HG03439 (cell line): ENCODE data around the gene CNTFR.

ENCODE experiments used
- ATAC-seq: cut with Tn5 transposase; IDR thresholded peaks from one replicate; pipeline ENCODE4 v1.9.1; 2021; ENCODE audit warnings: mild to moderate bottlenecking, moderate library complexity; ENCODE audit not compliant: unreplicated experiment

The CNTFR gene

DNA sequence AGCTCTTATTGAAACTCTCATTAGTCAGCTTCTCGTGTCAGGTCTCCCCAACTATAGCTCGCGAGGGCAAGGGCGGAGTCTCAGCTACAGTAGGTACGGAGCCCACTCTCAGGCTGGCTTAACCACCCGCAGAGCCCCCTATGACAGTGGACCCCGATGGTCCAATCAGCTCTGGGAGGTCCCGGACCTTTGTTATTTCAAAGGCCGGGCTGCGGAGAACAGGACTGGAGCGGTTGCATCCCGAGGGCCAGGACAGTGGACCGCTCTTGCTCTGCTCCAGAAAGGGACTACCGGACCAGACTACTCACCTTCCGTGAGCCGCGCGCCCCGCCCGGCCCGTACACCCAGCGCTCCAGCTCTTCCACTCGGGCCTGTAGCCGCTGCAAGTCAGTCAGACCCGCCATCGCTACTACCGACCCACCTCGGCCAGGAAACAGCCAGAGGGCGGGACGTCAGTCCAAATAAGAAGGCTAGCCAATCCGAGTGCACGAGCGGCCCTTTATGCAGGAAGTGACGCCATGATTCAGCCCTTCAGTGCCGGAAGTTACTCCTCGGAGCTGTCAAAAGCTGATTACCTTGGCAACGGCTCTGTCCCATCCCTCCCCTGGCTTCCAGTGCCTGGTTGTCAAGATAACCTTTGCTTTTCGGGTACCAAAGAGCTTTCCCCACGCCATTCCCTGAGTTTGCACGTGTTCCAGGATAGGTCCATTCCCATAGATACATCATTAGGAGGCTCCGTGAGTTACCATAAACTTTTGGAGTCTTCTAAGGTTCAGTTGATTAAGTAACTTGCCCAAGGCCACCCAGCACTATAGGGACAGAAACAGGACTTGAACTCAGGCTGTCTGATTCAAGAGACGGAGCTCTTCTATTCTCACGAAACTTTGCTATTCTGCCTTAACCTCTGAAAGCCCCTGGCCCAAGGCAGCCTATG lies 30.8 kb upstream of the CNTFR start, which contains the start of gene DCTN3:
TSS of gene DCTN3 (minus strand) at position 435 of the 934 bp plus-strand sequence. CDS start at position 404, 31 bp downstream.
- ATAC-seq = peak; percentile 97

DNA sequence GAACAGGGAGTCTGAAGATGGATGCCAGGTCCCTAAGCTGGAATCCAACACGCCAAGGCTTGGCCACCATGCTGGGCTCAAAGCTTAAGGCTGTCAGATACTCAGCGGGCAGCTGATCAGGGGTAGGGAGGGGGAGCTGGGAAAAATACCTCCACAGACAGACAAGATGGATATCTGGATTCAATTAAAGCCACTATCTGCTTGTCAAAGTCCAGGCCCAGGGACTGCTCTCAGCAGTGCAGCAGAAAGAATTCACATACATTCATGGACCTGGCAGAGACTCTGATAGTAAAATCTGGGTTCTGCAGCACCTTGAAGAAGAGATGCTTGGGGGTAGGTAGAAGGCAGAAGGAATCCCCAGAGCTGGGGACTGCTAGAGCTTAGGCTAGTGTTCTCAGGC lies 25.6 kb upstream of the CNTFR start:
- ATAC-seq = no peak

DNA sequence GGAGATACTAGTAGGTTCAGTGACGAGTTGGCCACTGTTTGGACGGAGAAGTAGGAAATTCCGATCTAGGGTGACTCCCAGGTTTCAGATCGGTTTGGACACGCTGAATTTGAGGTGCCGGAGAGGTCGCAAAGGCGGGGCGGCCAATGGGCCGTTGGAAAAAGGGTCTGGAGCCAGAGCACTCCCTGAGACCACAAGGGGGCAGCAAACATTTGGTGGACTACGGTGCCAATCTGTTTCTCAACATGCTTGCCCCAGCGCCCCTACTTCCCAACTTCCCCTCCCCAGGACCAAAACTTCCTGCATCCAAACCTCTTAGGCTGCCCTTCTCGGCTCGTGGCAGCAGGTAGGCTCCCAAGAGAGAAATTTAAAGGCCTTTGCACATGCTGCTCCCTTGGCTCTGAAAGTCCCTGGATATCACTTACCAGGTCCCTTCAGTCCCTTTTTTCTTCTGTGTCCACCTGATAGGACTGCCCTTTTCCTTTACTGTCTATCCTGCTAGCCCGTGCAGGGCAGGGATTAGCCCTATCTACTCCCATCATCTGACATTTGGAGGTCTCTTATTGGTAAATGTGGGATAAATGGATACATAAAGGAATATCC lies 23.4 kb upstream of the CNTFR start:
- ATAC-seq = no peak

DNA sequence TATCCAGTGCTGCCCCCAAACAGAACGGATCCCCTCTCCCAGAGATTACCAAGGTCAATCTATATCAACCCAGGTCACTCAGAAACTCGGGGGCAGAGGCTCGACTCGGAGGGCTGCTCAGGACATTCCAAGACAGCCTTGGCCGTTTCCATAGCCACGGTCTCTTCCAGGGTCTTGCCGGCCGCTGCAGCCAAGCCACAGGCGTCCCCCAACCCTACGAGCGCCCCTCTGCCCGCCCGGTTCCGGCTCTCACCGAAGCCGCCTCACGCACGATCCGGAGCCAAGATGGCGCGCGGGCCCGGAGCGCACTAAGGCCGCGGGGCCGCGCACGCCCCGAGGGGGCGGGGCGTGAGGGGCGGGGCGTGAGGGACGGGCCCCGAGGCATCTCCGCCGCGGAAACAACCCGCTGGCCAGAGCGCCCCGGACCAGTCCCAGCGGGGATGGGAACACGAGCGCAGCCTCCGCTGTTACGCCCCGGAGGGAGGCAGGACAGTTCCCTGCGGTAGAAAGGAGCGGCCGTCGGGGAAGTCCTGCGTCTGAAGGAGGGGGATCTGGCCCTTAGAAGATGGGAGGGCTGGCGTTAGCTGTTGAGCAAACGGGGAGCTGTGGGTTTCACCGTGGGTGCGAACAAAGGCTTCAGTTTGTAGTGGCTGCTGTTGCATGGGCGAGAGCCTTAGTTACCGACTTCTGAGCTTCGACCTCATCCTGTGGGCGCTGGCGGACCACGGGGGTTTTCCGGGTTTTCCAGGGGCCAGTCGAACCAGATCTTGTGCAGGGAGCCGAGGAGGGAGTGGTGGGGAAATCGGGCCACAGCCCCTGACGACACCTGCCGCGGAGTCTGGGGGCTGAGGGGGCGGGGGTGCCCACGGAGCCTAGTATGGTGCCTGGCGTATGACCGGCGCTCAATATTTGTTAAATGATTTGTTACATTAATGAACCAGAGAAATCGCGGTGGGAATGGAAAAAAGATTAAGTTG lies 22.6 kb upstream of the CNTFR start, which contains the start of gene RPP25L:
TSS of gene RPP25L (minus strand) at position 287 of the 977 bp plus-strand sequence. CDS start 801 bp downstream, outside the sequence.
- ATAC-seq = peak; percentile 80

DNA sequence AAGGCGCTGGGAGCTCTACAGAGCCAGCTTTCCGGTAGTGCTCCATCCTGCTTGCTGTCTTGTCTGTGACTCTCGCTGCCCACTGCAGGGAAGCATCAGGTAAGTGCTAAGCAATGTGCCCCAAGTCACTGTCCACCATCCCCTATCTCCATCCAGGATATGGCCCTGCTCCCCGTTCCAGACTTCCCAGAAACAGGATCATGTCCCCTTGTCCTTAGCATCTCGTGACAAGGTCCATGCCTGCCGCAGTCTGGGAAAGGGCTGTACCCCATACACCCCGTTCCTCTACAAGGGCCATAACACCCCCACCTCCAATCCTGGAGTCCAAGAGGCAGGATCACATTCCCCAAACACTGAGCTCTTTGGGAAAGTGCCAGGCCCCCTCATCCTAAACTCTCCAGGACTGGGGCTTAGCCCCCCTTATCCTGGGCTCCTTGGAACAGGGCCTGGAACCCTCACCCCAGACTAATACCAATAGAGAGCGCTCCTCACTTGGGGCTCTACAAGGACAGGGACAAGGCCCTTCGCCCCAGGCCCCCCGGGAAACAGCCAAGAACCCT lies 21.8 kb upstream of the CNTFR start:
- ATAC-seq = no peak

DNA sequence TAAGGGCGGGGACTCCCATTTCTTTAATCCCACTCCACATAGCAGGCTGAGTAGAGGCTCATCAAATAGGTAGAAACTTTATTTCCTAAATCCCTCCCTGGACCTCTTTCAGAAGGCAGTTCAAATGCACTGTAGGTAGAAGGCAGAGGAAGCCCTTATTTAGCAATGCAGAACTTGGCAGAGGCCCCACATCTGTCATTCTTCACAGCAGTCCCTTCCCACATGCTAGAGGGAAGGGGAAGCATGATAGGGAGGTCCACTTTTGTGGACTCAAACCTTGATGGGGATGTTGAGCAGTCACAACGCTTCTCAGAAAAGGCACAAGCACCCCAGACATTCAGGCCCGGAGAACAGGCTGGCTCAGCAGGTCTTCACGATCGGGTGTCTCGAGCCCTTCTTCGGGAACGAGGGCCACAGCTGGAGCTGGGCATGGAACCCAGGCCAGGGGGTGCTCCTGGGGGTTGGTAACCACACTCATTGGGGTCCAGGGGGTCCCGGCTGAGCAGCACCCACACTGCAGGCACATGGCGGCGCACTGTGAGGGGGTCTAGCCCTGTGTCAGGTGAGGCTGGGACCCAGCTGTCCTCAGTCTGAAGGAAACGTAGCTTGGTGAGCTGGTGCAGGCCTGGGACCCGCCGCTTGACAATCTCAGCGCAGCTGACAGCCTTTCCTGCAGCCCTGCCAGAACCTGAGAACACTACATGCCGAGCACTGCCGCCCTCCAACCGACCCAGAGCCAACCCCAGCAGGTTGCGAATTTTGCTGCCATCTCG lies 21.1 kb upstream of the CNTFR start:
- no peak for ATAC-seq

DNA sequence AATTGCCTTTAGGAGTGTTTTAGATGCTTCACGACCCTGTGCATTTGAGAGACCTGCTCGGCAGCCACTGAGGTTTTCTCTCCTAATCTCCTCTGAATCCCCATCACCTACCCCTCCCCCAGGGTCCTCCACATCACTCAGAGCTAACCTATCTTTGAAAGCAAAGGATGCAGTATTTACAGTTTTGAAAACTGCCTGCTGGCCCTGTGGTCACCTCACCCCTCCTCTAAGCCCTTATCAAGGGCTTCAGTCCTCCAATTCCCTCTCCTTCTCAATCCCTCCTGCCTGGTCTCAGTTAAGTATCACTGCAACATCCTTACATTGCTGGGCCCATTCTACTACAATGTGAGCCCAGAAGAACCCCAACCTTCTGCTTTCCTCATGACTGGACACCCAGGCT lies 17.8 kb upstream of the CNTFR start:
- ATAC-seq = no peak

DNA sequence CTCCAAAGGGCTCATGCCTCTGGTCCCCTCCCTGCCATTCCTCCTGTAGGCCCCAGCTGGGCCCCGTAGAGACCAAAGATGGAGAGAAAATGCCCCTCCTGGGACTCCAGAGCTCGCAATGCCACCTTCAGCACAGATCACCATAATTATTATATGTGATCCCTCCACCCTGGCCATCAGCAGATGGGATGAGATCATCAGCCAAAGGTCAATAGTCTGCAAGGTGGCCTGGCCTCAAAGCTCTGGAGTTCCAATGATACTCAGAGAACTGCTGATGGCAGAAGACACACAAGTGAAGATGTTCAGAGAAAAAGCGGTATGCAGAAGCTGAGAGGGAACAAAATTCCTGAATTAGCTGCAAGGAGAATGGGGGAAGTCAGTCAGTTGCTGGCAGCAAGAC lies 17.4 kb upstream of the CNTFR start:
- ATAC-seq = no peak

DNA sequence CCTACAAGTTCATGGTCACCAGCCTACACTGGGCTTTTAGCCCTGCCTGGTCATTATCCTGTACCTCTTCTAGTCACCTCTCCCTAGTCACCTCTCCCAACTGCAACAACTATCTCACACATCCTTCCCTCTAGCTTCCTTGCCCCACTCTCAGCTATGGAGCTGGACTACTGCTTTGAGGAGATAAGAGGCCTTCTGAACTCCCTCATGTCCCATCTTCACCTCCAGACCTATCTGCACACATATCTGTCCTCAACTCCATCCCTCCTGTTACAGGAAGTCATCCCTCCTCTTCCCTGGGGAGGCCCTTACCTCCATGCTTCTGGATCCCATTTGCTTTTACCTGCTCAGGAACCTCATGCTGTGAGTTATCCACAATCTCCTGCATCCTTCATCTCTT lies 16.7 kb upstream of the CNTFR start:
- ATAC-seq = no peak

DNA sequence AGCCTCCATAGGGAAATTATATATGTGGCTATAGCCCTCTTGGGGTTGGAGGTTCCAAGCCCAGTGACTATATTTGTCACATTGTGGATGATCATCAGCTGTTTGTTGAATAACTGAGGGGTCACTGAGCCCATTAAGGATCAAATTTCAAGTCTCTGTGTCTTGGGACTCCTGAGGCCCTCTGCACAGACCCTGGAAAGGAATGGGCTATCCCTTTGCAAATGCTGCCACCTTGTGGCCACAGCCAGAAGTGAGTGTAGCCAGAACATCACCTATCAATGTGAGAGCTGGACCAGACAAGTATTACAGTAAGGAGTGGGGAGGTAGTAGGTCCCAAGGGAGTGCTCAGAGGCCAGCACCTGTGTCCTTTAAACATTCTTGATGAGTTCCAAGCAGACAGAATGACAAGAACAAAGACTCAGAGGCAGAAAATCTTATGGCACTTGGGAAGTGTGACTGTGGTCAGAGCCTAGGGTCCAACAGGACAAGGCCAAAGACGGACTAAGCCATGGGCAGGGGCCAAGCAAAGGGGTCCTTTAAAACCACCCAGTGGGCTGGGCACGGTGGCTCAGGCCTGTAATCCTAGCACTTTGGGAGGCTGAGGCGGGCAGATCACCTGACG lies 14.2 kb upstream of the CNTFR start:
- ATAC-seq = peak; percentile 73

DNA sequence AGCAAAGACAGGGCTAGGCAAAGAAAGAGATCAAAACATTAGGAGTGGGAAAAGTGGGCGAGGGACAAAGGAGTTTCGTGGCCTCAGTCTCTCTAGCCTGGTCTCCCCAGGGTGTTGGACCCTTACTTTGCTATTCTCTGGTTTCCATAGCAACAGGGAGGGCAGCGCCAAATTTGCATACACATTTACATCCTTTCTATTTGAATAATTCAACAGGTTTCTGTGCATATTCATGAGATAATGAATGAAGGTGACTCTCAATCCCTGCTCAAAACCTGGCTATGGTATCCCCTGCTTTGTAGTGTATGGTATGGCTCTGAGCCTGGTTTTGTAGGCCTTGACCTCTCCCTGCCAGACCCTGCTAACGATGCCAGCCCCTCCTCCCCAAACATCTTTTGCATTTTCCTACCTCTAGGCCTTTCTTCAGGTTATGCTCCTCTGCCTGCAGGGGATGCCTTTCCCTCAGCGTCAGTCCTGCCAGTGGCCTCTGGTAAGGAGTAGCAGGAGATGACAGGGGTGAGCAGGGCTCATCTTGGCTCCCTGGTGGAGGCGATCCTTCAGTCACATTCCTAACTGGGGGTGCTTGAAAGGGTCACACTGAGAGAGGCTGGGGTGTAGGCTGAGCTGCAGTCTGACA lies 12.5 kb upstream of the CNTFR start:
- no peak for ATAC-seq

DNA sequence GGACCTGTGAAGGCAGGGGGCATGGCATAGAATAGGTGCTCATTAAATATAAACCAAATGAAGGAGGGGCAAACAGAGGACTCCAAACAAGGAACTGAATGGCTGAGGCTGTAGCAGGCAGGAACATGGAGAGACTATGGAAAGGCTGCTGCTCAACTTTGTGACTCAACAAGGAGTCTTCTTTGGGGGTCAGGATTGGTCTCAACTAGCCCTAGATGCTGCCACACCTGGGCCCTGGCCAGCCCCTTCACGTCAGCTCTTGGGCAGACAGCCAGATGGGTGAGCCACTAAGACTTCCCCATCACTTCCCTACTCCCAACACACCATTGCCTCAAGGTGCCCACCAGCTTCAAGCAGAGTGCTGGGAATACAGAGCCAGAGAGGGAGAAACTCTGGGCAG lies 11.4 kb upstream of the CNTFR start:
- no peak for ATAC-seq

DNA sequence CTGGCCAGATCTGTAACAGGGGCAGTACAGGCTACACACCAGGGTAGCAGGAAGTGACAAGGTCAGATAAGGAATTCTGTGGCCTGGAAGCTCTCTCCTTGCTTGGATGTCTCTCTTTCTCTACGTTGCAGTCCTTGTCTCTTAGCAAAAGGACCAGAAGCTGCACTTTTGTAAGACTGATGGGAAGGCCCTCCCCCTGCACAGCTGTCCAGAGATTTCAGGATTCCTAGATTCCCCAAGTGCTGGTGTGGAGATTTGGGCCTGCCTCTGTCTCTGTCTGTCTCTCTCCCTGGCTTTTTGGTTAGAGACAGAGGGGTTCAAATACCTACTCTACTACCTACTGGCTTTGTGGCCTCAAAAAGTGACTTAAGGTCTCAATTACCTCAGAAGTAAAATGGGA lies 10.0 kb upstream of the CNTFR start:
- no peak for ATAC-seq

DNA sequence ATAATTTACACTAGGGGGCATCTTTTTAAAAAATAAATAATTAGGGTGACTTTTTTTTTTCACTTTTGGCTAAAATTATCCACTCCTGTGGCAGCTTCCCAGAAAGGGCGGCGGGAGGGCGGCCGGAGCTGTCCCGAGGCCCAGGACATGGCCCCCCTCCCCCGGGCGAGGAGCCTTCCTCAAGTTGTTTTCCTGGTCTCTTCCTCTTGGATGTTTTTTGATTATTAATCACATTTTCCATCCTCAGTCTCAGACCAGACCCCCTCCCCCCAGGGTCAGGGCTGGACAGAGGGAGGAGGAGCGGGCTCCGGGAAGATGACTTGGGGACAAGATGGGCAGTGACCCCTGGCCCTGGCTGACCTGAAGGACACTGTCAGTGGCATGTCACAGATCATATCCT lies 4.7 kb upstream of the CNTFR start:
- ATAC-seq = no peak

DNA sequence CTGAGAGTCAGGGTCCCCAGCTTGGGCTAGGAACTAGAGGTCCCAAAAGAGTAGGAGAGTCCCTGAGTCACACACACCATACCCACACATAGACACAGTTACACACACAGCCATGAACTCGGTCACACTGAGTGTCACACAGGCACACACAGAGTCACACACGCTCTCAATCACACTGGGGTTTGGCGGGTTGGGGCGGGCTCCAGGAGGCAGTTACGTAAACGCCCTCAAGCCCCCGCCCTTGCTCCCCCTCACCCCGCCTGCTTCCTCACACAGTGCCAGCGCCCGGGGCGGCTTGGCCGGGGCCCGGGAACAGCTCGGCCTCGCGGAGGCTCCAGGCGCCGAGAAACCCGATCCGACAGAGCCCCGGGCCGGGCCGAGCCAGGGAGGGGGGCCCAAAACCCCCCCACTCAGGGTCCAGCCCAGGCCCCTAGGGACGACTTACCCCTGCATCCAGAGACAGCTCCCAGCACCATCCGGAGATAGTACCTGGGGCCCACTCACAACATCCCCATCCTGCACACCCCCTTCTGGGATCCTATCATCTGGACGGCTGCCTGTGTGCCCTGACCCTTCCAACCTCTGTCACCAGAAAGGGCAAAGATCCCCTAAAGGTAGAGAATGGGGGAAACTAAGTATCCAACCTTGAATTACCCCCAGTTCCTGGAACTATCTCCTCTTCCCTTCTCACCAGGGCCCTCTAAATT lies 3.5 kb upstream of the CNTFR start:
- ATAC-seq = no peak

DNA sequence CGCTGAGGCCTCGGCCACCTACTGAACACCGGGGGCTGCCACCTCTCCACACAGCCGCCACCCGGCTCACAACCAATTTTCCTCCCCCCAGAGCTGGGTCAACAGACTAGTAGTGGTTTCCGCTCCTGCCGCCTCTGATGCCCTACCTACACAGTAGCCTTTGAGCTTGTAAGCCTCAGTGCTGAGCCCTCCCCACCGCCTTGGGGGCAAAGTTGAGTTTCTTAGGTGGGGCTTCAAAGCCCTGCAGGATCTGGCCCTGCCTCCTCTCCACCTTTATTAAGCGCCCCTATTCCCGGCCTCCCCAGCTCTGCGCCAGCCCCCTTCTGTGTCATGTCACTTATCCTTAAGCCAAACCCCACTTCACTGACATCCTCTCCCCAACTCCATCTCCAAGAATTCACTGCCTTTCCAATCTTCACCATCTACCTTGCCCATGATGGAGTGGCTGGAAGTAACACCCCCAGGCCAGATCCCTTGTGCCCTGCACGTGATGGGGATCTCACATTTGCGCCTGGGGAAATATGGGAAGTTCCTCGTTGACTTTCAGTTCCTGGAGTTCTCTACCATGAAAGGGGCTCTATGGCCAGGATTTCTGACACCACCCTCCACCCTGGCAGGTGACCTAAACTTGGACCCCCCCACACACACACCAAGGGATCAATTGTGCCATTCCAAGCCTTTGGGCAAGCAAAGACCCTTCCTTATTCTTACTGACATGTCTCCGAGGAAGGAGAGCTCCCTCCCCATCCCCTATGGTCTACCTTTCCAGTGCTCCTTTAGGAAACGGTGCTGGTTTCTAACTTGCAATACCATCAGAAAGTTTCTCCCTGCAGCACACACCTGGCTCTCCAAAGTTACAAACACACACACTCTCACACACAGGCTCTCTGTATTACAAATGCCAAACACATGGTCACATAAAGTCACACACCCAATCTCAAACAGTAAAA lies 2.7 kb upstream of the CNTFR start:
- no peak for ATAC-seq

DNA sequence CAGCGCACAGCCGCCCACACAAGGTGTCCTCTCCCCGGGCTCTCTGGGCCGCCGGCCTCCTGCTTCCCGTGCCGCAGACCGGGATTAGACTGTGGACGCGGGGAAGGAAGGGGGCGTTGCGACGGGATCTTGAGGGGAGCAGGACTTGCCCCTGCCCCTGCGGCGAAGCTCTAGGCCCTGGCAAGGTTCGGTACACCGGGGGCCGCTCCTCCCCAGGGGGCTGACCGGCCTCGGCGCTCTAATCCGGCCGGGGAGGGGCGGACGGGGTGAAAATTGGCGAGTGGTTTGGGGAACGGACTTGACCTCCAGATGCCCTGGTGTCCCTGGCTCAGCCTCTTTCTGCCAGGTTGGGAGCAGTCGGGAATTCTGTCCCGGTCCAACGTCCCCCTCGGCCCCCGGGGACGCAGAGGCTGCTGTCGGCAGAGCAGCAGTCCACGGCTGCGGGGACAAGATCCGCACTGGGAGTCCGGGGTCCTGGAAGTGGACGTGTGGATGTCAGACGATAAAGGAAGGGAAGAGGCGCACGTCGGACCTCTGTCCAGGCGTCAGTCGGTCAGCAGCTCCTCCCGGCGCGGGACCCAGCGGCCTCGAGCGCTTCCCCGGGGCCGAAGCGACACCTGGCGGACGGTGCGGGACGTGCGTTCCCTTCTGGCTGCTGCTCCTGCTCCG lies 1.9 kb upstream of the CNTFR start:
- ATAC-seq = peak; percentile 67
